Measurements from ENCODE around the gene MATN1. TPM values are rescaled to one million over a fixed set of nuclear protein-coding genes. Genes with fewer than 3 reads are reported as not detected.

Gene MATN1
- total and polyA plus RNA-seq, 2 of the 4 experiments (the other 2 are of a cell fraction) = 0.27 TPM; not detected in 1

GRCh38 chr1:30735668-30736498 lies 12.5 kb upstream of the MATN1 start:
- no peak overlapping the region for H2BK15ac ChIP-seq (ENCODE audit: low read depth, low read length)
- peaks cover 7% of the 10 kb centered on the region for H3K9me3 ChIP-seq (ENCODE audit: control insufficient read depth, insufficient read depth, low read length)
- TF ChIP-seq NFE2L2 (IDR thresholded peaks at IDR 0.05; ENCODE audit: low read depth, low read length) = no peak
- no peak overlapping the region for H3K27ac ChIP-seq (ENCODE audit: insufficient read depth, low read length)
- no peak overlapping the region for H2AK9ac ChIP-seq (replicated peaks; ENCODE audit: low read depth, low read length, poor library complexity)
- dilution Hi-C loops (cut with HindIII; ENCODE audit: low sequenced_read_pairs, unreplicated experiment) = no loop called here
- H3K27me3 ChIP-seq (ENCODE audit: control insufficient read depth, insufficient read depth, low read length) = peaks cover 38% of the 10 kb centered on the region
- no peak overlapping the region for H3K14ac ChIP-seq (replicated peaks; ENCODE audit: low read depth, low read length)
- no peak overlapping the region for H4K8ac ChIP-seq (ENCODE audit: low read depth in 2 of 2, low read length in 2 of 2)
- DNase-seq = no peak
- H3K18ac ChIP-seq (ENCODE audit: low read depth, low read length) = no peak overlapping the region
- H2AK5ac ChIP-seq (ENCODE audit: low read depth, low read length) = no peak overlapping the region
- H4K5ac ChIP-seq (ENCODE audit: low read depth, low read length) = no peak overlapping the region
- in situ Hi-C loops (cut with MboI; ENCODE audit: low sequenced_read_pairs) = no loop called here
- H3K4me2 ChIP-seq (ENCODE audit: low read depth, low read length) = no peak overlapping the region
- ChIA-PET POLR2A (ENCODE audit: unreplicated experiment) (no interaction called here), CTCF (interaction anchor here (0.6 to 0.8 kb wide), 3 partner anchors 9 to 30 kb away, joined by 3 to 6 read pairs (median 3); no protein-coding TSS in a partner anchor)
- 62% methylated on average over 3 of the region's 6 CpGs; no CpG with 5 or more reads in 1 of the 2 experiments for WGBS, 2 experiments (ENCODE audit: extremely low coverage in 2 of 2, insufficient read length in 1 of 2)
- H2BK20ac ChIP-seq (ENCODE audit: low read depth, low read length) = no peak overlapping the region
- no peak overlapping the region for H2BK120ac ChIP-seq (ENCODE audit: low read depth, low read length)
- no peak overlapping the region for H2AFZ ChIP-seq (replicated peaks; ENCODE audit: low read length, poor library complexity)
- no peak overlapping the region for H4K91ac ChIP-seq (ENCODE audit: insufficient read depth, low read depth, low read length)
- H3K9ac ChIP-seq (ENCODE audit: low read depth, low read length) = no peak overlapping the region
- intact Hi-C loops (cut with micrococcal nuclease) = no loop called here
- no peaks in the 10 kb centered on the region for H3K79me1 ChIP-seq (ENCODE audit: low read depth in 1 of 2, low read length in 2 of 2)
- no peak overlapping the region for H3K56ac ChIP-seq (ENCODE audit: extremely low read depth, insufficient read depth, low read length)
- ATAC-seq (ENCODE audit: low read depth) = no peak
- no peaks in the 10 kb centered on the region for H3K36me3 ChIP-seq (ENCODE audit: control insufficient read depth, insufficient read depth, low read length)
- H3K4ac ChIP-seq (ENCODE audit: low read depth, low read length) = no peak overlapping the region
- H4K20me1 ChIP-seq (ENCODE audit: insufficient read depth, low read length) = no peaks in the 10 kb centered on the region
- H3K9me1 ChIP-seq (ENCODE audit: insufficient read depth, low read length) = no peaks in the 10 kb centered on the region
- no TSS peak for BruUV-seq (replicated peaks)
- H3K4me1 ChIP-seq (ENCODE audit: control insufficient read depth, insufficient read depth, low read length) = no peaks in the 10 kb centered on the region
- no peak overlapping the region for H2BK5ac ChIP-seq (ENCODE audit: low read depth, low read length, poor library complexity, severe bottlenecking)
- H3K4me3 ChIP-seq (ENCODE audit: insufficient read depth, low read depth, low read length) = no peak overlapping the region
- no peak overlapping the region for H3K23ac ChIP-seq (ENCODE audit: low read depth, low read length)

All from IMR-90 (cell line).